ENCODE results near the gene RAMP2.

DNA sequence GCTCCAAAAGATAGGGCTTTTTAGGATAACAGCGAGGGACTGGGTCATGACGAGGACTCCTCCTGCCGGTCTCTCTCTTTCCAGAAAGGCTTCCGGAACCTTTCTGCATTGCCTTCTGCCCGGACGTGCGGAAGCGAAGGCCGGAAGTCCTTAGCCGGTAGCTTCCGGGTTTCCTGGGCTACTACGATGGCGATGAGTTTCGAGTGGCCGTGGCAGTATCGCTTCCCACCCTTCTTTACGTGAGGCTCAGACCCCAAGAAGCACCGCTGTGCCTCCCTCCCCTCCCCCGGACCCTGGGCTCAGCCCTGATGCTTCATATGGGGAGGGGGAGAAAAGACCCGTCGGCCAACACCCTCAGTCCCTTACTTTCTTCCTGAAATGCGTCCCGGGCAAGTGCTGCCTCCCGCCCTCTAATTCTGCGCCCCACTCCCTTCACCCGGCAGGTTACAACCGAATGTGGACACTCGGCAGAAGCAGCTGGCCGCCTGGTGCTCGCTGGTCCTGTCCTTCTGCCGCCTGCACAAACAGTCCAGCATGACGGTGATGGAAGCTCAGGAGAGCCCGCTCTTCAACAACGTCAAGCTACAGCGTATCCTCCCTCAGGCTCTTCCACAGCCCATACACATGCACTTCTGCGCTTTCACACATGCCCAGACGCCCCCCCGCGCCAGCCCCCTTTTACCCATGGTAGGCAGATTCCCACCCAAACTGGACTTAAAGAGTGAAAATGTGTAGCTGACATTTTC is 12.4 kb downstream of the RAMP2 start, which contains the start of gene VPS25:
- TF ChIP-seq, protein P1, sequence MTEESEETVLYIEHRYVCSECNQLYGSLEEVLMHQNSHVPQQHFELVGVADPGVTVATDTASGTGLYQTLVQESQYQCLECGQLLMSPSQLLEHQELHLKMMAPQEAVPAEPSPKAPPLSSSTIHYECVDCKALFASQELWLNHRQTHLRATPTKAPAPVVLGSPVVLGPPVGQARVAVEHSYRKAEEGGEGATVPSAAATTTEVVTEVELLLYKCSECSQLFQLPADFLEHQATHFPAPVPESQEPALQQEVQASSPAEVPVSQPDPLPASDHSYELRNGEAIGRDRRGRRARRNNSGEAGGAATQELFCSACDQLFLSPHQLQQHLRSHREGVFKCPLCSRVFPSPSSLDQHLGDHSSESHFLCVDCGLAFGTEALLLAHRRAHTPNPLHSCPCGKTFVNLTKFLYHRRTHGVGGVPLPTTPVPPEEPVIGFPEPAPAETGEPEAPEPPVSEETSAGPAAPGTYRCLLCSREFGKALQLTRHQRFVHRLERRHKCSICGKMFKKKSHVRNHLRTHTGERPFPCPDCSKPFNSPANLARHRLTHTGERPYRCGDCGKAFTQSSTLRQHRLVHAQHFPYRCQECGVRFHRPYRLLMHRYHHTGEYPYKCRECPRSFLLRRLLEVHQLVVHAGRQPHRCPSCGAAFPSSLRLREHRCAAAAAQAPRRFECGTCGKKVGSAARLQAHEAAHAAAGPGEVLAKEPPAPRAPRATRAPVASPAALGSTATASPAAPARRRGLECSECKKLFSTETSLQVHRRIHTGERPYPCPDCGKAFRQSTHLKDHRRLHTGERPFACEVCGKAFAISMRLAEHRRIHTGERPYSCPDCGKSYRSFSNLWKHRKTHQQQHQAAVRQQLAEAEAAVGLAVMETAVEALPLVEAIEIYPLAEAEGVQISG (CRISPR knock-in tag; IDR thresholded peaks at IDR 0.05): peak; percentile 96
- TF ChIP-seq, protein P2, sequence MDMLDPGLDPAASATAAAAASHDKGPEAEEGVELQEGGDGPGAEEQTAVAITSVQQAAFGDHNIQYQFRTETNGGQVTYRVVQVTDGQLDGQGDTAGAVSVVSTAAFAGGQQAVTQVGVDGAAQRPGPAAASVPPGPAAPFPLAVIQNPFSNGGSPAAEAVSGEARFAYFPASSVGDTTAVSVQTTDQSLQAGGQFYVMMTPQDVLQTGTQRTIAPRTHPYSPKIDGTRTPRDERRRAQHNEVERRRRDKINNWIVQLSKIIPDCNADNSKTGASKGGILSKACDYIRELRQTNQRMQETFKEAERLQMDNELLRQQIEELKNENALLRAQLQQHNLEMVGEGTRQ (IDR thresholded peaks at IDR 0.05; ENCODE audit: low read depth, low read length): no peak
- TF ChIP-seq, protein P2 (CRISPR knock-in tag; IDR thresholded peaks at IDR 0.05; ENCODE audit: borderline replicate concordance): 0 out of 2 replicates have a peak, but pooled peaks have one; percentile 9
- TF ChIP-seq, protein P3, sequence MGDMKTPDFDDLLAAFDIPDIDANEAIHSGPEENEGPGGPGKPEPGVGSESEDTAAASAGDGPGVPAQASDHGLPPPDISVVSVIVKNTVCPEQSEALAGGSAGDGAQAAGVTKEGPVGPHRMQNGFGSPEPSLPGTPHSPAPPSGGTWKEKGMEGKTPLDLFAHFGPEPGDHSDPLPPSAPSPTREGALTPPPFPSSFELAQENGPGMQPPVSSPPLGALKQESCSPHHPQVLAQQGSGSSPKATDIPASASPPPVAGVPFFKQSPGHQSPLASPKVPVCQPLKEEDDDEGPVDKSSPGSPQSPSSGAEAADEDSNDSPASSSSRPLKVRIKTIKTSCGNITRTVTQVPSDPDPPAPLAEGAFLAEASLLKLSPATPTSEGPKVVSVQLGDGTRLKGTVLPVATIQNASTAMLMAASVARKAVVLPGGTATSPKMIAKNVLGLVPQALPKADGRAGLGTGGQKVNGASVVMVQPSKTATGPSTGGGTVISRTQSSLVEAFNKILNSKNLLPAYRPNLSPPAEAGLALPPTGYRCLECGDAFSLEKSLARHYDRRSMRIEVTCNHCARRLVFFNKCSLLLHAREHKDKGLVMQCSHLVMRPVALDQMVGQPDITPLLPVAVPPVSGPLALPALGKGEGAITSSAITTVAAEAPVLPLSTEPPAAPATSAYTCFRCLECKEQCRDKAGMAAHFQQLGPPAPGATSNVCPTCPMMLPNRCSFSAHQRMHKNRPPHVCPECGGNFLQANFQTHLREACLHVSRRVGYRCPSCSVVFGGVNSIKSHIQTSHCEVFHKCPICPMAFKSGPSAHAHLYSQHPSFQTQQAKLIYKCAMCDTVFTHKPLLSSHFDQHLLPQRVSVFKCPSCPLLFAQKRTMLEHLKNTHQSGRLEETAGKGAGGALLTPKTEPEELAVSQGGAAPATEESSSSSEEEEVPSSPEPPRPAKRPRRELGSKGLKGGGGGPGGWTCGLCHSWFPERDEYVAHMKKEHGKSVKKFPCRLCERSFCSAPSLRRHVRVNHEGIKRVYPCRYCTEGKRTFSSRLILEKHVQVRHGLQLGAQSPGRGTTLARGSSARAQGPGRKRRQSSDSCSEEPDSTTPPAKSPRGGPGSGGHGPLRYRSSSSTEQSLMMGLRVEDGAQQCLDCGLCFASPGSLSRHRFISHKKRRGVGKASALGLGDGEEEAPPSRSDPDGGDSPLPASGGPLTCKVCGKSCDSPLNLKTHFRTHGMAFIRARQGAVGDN (CRISPR knock-in tag; IDR thresholded peaks at IDR 0.05): peak; percentile 94
- TF ChIP-seq, protein P4, sequence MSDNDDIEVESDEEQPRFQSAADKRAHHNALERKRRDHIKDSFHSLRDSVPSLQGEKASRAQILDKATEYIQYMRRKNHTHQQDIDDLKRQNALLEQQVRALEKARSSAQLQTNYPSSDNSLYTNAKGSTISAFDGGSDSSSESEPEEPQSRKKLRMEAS (IDR thresholded peaks at IDR 0.05): peak; percentile 44; the same call in 1 of the 2 replicates
- TF ChIP-seq FOSL2 (CRISPR knock-in tag; IDR thresholded peaks at IDR 0.05): peak; percentile 73
- peak; percentile 99 for TF ChIP-seq KAT7 (CRISPR knock-in tag; IDR thresholded peaks at IDR 0.05; ENCODE audit: borderline replicate concordance)
- 0 out of 2 replicates have a peak, but pooled peaks have one; percentile 43 for TF ChIP-seq RARG (CRISPR knock-in tag; IDR thresholded peaks at IDR 0.05; ENCODE audit: low read depth)
- TF ChIP-seq KDM1A (CRISPR knock-in tag; IDR thresholded peaks at IDR 0.05): no peak
- TF ChIP-seq, protein P5, sequence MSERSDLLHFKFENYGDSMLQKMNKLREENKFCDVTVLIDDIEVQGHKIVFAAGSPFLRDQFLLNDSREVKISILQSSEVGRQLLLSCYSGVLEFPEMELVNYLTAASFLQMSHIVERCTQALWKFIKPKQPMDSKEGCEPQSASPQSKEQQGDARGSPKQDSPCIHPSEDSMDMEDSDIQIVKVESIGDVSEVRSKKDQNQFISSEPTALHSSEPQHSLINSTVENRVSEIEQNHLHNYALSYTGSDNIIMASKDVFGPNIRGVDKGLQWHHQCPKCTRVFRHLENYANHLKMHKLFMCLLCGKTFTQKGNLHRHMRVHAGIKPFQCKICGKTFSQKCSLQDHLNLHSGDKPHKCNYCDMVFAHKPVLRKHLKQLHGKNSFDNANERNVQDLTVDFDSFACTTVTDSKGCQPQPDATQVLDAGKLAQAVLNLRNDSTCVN (CRISPR knock-in tag; IDR thresholded peaks at IDR 0.05; ENCODE audit: borderline replicate concordance): peak; percentile 93
- TF ChIP-seq, protein P6, sequence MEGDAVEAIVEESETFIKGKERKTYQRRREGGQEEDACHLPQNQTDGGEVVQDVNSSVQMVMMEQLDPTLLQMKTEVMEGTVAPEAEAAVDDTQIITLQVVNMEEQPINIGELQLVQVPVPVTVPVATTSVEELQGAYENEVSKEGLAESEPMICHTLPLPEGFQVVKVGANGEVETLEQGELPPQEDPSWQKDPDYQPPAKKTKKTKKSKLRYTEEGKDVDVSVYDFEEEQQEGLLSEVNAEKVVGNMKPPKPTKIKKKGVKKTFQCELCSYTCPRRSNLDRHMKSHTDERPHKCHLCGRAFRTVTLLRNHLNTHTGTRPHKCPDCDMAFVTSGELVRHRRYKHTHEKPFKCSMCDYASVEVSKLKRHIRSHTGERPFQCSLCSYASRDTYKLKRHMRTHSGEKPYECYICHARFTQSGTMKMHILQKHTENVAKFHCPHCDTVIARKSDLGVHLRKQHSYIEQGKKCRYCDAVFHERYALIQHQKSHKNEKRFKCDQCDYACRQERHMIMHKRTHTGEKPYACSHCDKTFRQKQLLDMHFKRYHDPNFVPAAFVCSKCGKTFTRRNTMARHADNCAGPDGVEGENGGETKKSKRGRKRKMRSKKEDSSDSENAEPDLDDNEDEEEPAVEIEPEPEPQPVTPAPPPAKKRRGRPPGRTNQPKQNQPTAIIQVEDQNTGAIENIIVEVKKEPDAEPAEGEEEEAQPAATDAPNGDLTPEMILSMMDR (CRISPR knock-in tag; IDR thresholded peaks at IDR 0.05): peak; percentile 61
- TF ChIP-seq, protein P7, sequence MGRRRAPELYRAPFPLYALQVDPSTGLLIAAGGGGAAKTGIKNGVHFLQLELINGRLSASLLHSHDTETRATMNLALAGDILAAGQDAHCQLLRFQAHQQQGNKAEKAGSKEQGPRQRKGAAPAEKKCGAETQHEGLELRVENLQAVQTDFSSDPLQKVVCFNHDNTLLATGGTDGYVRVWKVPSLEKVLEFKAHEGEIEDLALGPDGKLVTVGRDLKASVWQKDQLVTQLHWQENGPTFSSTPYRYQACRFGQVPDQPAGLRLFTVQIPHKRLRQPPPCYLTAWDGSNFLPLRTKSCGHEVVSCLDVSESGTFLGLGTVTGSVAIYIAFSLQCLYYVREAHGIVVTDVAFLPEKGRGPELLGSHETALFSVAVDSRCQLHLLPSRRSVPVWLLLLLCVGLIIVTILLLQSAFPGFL (CRISPR knock-in tag; IDR thresholded peaks at IDR 0.05): no peak
- peak; percentile 76 for TF ChIP-seq ATF1 (CRISPR knock-in tag; IDR thresholded peaks at IDR 0.05)
